PC-9 (cell line): Measurements from ENCODE around the gene DCAKD. TPM values are rescaled to one million over a fixed set of nuclear protein-coding genes. Genes with fewer than 3 reads are reported as not detected.

Source experiments
- BruUV-seq: library from RNA; stranded (reverse); fragments of 400-500 nt; replicated peaks from 2 replicates; lab custom pipeline; 2021; lab: Mats Ljungman, UMichigan
- CTCF ChIA-PET: fragments of 300-600 bp; sonication (Branson Sonifier 250); formaldehyde crosslinking; loops from one replicate; lab custom pipeline; 2022; ENCODE audit warnings: antibody characterized with exemption; lab: Charles Lee
- POLR2A ChIA-PET: fragments of 300-600 bp; sonication (Branson Sonifier 250); formaldehyde crosslinking; loops from one replicate; lab custom pipeline; 2022; ENCODE audit warnings: antibody characterized with exemption; ENCODE audit not compliant: unreplicated experiment; lab: Charles Lee
- DNase-seq, 2 experiments: peaks; one replicate each; pipeline versions ENCODE4 v3.0.0 to v3.0.0-alpha.2; 2015 to 2022; ENCODE audit warnings: mixed read lengths in 1 of 2
- H2AFZ ChIP-seq: fragments of 200-600 bp; sonication (generic); 2 replicates; pipeline ENCODE4 v1.8.1; 2017; ENCODE audit warnings: antibody characterized with exemption
- H3F3A ChIP-seq: fragments of 200-600 bp; sonication (generic); 2 replicates; pipeline ENCODE4 v1.8.1; 2017; ENCODE audit warnings: antibody characterized with exemption, mild to moderate bottlenecking, low read depth; ENCODE audit not compliant: insufficient read depth
- H3K27ac ChIP-seq: fragments of 200-600 bp; sonication (generic); 2 replicates; pipeline ENCODE4 v1.6.1; 2016; ENCODE audit warnings: mixed run types
- H3K27me3 ChIP-seq: fragments of 200-600 bp; sonication (generic); 2 replicates; pipeline ENCODE4 v1.6.1; 2016; ENCODE audit warnings: low read depth, mixed run types; ENCODE audit not compliant: insufficient read depth
- H3K36me3 ChIP-seq: fragments of 200-600 bp; sonication (generic); 2 replicates; pipeline ENCODE4 v1.6.1; 2016; ENCODE audit warnings: low read depth, mixed run types
- H3K4me1 ChIP-seq: fragments of 200-600 bp; sonication (generic); replicated peaks from 2 replicates; pipeline ENCODE4 v1.6.1; 2016; ENCODE audit warnings: mixed run types; ENCODE audit not compliant: insufficient read depth
- H3K4me2 ChIP-seq: fragments of 200-600 bp; sonication (generic); 2 replicates; pipeline ENCODE4 v1.6.1; 2017; ENCODE audit warnings: mixed run types
- H3K4me3 ChIP-seq: fragments of 200-600 bp; sonication (generic); 2 replicates; pipeline ENCODE4 v1.6.1; 2016; ENCODE audit warnings: mixed run types
- H3K79me2 ChIP-seq: fragments of 200-600 bp; sonication (generic); 2 replicates; pipeline ENCODE4 v1.6.1; 2017; ENCODE audit warnings: low read depth, mixed run types
- H3K9me2 ChIP-seq: fragments of 200-600 bp; sonication (generic); 2 replicates; pipeline ENCODE4 v1.8.1; 2017; ENCODE audit warnings: mild to moderate bottlenecking; ENCODE audit not compliant: insufficient read depth
- H3K9me3 ChIP-seq: fragments of 200-600 bp; sonication (generic); 2 replicates; pipeline ENCODE4 v1.8.1; 2016; ENCODE audit warnings: low read depth; ENCODE audit not compliant: insufficient read depth
- H4K20me1 ChIP-seq: fragments of 200-600 bp; sonication (generic); 2 replicates; pipeline ENCODE4 v1.8.1; 2017; ENCODE audit not compliant: insufficient read depth
- EZH2 ChIP-seq: fragments of 200-600 bp; sonication (generic); IDR thresholded peaks from 2 replicates; pipeline ENCODE4 v1.8.0; 2017; ENCODE audit warnings: antibody characterized with exemption, low read depth
- intact Hi-C: fragments of 100-400 bp; cut with micrococcal nuclease; formaldehyde crosslinking; loops from one replicate; pipeline ENCODE4 v1.10.0; 2022; ENCODE audit not compliant: unreplicated experiment
- total RNA-seq: library from RNA; stranded (reverse); gene quantifications from 2 replicates; pipeline ENCODE4 v1.2.3, GENCODE V29; 2021
- TF ChIP-seq, protein P1 (sequence below): fragments of 200-600 bp; sonication (generic); conservative IDR thresholded peaks from 2 replicates; pipeline ENCODE4 v1.6.1; 2017; ENCODE audit warnings: mixed run types, antibody characterized with exemption, mild to moderate bottlenecking, moderate library complexity

The DCAKD gene
- total RNA-seq, 1 experiment from 2014 or later: 68.8 TPM

DNA sequence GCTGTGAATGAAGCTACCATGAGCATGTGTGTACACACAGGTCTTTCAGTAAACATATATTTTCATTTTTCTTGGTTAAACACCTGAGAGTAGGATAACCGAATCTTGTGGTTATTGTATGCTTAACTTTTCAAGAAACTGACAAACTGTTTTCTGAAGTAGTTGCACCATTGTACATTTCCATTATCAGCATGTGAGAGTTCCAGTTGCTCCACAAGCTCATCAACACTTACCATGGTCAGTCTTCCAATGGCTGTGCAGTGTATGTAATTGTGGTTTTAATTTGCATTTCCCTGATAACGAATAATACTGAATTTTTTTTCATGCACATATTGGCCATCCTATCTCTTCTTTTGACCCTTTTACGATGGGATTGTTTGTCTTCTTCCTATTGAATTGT lies 52.0 kb downstream of the DCAKD start:
- no peaks in the 10 kb centered on the region for H3F3A ChIP-seq
- intact Hi-C loops: no loop called here
- CTCF ChIA-PET: no interaction called here

DNA sequence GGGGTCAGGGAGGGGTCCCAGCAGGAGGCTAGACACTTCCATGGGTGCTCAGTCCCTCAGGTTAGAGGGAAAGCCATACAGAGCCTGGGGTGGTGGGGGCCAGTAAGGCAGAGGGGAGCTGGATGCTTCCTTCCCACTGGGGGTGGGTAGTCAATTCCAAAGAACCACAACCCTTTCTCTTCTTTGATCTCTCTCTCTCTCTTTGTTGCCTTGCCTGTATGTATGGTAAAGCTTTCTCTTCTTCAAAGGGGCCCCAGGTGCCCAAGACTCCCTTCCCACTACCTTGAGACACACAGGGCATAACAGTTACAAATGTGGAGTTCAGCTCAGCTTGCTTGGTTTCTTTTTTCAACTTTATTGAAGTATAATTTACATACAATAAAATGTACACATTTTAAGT lies 52.8 kb downstream of the DCAKD start:
- Histone ChIP-seq H3K4me1 (no peaks in the 10 kb centered on the region), H3K9me3 (no peaks in the 10 kb centered on the region; the same call in 1 of the 2 replicates), H3K36me3 (no peaks in the 10 kb centered on the region), H3K27me3 (peaks cover 27% of the 10 kb centered on the region), H3K27ac (no peak overlapping the region), H2AFZ (no peak overlapping the region), H3F3A (no peaks in the 10 kb centered on the region), H3K79me2 (no peaks in the 10 kb centered on the region), H3K4me3 (no peak overlapping the region), H4K20me1 (no peaks in the 10 kb centered on the region), H3K4me2 (no peak overlapping the region), H3K9me2 (no peaks in the 10 kb centered on the region)
- CTCF ChIA-PET: interaction anchor here (0.9 kb wide), 1 partner anchor 36 kb away, joined by 5 read pairs; no protein-coding TSS in a partner anchor
- DNase-seq: no peak
- TF ChIP-seq EZH2: no peak
- TF ChIP-seq, protein P1, sequence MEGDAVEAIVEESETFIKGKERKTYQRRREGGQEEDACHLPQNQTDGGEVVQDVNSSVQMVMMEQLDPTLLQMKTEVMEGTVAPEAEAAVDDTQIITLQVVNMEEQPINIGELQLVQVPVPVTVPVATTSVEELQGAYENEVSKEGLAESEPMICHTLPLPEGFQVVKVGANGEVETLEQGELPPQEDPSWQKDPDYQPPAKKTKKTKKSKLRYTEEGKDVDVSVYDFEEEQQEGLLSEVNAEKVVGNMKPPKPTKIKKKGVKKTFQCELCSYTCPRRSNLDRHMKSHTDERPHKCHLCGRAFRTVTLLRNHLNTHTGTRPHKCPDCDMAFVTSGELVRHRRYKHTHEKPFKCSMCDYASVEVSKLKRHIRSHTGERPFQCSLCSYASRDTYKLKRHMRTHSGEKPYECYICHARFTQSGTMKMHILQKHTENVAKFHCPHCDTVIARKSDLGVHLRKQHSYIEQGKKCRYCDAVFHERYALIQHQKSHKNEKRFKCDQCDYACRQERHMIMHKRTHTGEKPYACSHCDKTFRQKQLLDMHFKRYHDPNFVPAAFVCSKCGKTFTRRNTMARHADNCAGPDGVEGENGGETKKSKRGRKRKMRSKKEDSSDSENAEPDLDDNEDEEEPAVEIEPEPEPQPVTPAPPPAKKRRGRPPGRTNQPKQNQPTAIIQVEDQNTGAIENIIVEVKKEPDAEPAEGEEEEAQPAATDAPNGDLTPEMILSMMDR: no peak
- intact Hi-C loops: no loop called here
- no TSS peak for BruUV-seq
- POLR2A ChIA-PET: no interaction called here

More for the DNA sequence above, 52.0 kb downstream of the DCAKD start:
- POLR2A ChIA-PET: no interaction called here
- Histone ChIP-seq H3K4me3 (no peak overlapping the region), H3K4me2 (no peak overlapping the region), H3K79me2 (no peaks in the 10 kb centered on the region), H3K27me3 (peaks cover 34% of the 10 kb centered on the region), H4K20me1 (no peaks in the 10 kb centered on the region), H2AFZ (no peak overlapping the region), H3K36me3 (no peaks in the 10 kb centered on the region), H3K4me1 (no peaks in the 10 kb centered on the region), H3K27ac (no peak overlapping the region), H3K9me3 (no peaks in the 10 kb centered on the region; the same call in 1 of the 2 replicates), H3K9me2 (no peaks in the 10 kb centered on the region)
- BruUV-seq: no TSS peak
- no peak for TF ChIP-seq EZH2
- TF ChIP-seq, protein P1: no peak
- DNase-seq: no peak

DNA sequence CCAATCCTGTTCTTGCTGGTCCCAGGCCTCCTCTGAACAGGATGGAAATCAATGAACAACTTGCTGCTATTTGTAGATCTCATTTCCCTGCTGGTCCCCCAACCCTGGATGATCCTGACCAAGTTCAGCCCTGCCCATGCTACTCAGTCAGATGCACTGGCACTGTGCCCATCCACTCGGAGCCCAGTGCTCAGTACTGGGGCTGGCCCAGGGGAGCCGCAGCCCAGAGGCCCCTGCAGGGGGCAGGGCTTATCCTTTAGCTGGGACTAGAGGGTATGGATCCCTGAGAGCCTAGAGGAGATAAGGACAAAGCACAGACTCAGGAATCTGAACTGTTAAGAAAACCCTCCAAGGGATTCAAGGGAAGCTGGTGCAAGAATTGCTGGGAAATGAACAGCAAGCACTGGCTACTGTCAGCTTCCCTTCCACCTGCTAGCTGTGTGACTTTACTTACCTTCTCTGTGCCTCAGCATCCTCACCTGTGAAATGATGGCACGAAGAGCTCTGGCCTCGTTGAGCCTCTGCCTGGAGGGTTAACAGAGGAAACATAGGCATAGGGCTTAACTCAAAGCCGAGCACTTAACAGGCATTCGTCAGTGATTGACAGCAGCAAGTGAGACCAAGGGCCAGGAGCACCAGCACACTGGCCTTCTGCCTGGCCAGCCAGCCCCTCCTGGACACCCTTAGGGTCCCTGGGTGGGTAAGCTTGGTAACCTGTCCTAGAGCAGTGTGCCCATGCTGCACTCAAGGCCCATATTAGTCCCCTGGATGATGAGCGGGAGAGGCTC lies 53.5 kb downstream of the DCAKD start:
- no TSS peak for BruUV-seq
- TF ChIP-seq EZH2: no peak
- TF ChIP-seq, protein P1: no peak
- peaks cover 27% of the 10 kb centered on the region for H3K27me3 ChIP-seq
- H3F3A ChIP-seq: no peaks in the 10 kb centered on the region
- H2AFZ ChIP-seq: no peak overlapping the region
- H3K4me3 ChIP-seq: no peak overlapping the region
- no peak overlapping the region for H3K4me2 ChIP-seq
- no peaks in the 10 kb centered on the region; the same call in 1 of the 2 replicates for H3K9me3 ChIP-seq
- CTCF ChIA-PET: interaction anchor here (0.9 kb wide), 1 partner anchor 37 kb away, joined by 5 read pairs; no protein-coding TSS in a partner anchor
- H3K79me2 ChIP-seq: no peaks in the 10 kb centered on the region
- intact Hi-C loops: no loop called here
- H3K4me1 ChIP-seq: no peaks in the 10 kb centered on the region
- no peak overlapping the region for H3K27ac ChIP-seq
- POLR2A ChIA-PET: no interaction called here
- no peaks in the 10 kb centered on the region for H4K20me1 ChIP-seq
- no peaks in the 10 kb centered on the region for H3K36me3 ChIP-seq
- no peaks in the 10 kb centered on the region for H3K9me2 ChIP-seq
- DNase-seq: peak in 1 of 2 experiments; percentile 6
